GM23338 (cell line): ENCODE data around the gene CRYL1. TPM values are rescaled to one million over a fixed set of nuclear protein-coding genes. Genes with fewer than 3 reads are reported as not detected.

Experiments
- ATAC-seq: fragments of 200-7000 bp; cut with Tn5 transposase; 3 replicates; pipeline ENCODE4 v1.9.1; 2020
- DNase-seq: peaks from one replicate; pipeline ENCODE4 v3.0.0-alpha.2; 2015; ENCODE audit warnings: low spot score
- H2AFZ ChIP-seq: fragments of 200-600 bp; sonication (generic); 2 replicates; pipeline ENCODE4 v1.8.0; 2016; ENCODE audit warnings: antibody characterized with exemption, mild to moderate bottlenecking, moderate library complexity
- H3F3A ChIP-seq: fragments of 200-600 bp; sonication (generic); replicated peaks from 2 replicates; pipeline ENCODE4 v1.8.0; 2017; ENCODE audit warnings: antibody characterized with exemption, mixed run types, low read depth
- H3K27ac ChIP-seq: fragments of 200-600 bp; sonication (generic); 2 replicates; pipeline ENCODE4 v1.6.1; 2016; ENCODE audit warnings: low read depth
- H3K27me3 ChIP-seq: fragments of 200-600 bp; sonication (generic); 2 replicates; pipeline ENCODE4 v1.8.0; 2016; ENCODE audit warnings: mild to moderate bottlenecking, mixed run types, moderate library complexity; ENCODE audit not compliant: insufficient read depth
- H3K36me3 ChIP-seq: fragments of 200-600 bp; sonication (generic); 2 replicates; pipeline ENCODE4 v1.8.0; 2016; ENCODE audit warnings: mild to moderate bottlenecking; ENCODE audit not compliant: insufficient read depth
- H3K4me1 ChIP-seq: fragments of 200-600 bp; sonication (generic); 2 replicates; pipeline ENCODE4 v1.8.0; 2016; ENCODE audit warnings: mild to moderate bottlenecking, moderate library complexity; ENCODE audit not compliant: insufficient read depth
- H3K4me2 ChIP-seq: fragments of 200-600 bp; sonication (generic); 2 replicates; pipeline ENCODE4 v1.7.1; 2017; ENCODE audit warnings: mixed run types
- H3K4me3 ChIP-seq: fragments of 200-600 bp; sonication (generic); 2 replicates; pipeline ENCODE4 v1.6.1; 2016; ENCODE audit warnings: mixed run types
- H3K79me2 ChIP-seq: fragments of 200-600 bp; sonication (generic); replicated peaks from 2 replicates; pipeline ENCODE4 v1.8.0; 2017; ENCODE audit warnings: mild to moderate bottlenecking; ENCODE audit not compliant: insufficient read depth
- H3K9me2 ChIP-seq: fragments of 200-600 bp; sonication (generic); 2 replicates; pipeline ENCODE4 v1.8.0; 2017; ENCODE audit not compliant: insufficient read depth
- H4K20me1 ChIP-seq: fragments of 200-600 bp; sonication (generic); replicated peaks from 2 replicates; pipeline ENCODE4 v1.8.0; 2017; ENCODE audit warnings: mild to moderate bottlenecking; ENCODE audit not compliant: insufficient read depth
- H3K27ac Mint-ChIP-seq: 2 replicates; pipeline ENCODE4 v1.8.0; 2020; ENCODE audit warnings: inconsistent platforms, mild to moderate bottlenecking, moderate library complexity, mixed read lengths
- H3K27me3 Mint-ChIP-seq: 3 replicates; pipeline ENCODE4 v1.8.0; 2022; ENCODE audit warnings: low read depth, mild to moderate bottlenecking, moderate library complexity, mixed read lengths, inconsistent platforms; ENCODE audit not compliant: insufficient read depth, poor library complexity
- H3K36me3 Mint-ChIP-seq: 3 replicates; pipeline ENCODE4 v1.8.0; 2021; ENCODE audit warnings: low read depth, mild to moderate bottlenecking, inconsistent platforms, moderate library complexity, mixed read lengths
- H3K4me1 Mint-ChIP-seq: 3 replicates; pipeline ENCODE4 v1.8.0; 2020; ENCODE audit warnings: mild to moderate bottlenecking, inconsistent platforms, mixed read lengths
- H3K4me3 Mint-ChIP-seq: 3 replicates; pipeline ENCODE4 v1.8.0; 2021; ENCODE audit warnings: moderate library complexity, mild to moderate bottlenecking, inconsistent platforms, mixed read lengths
- H3K9me3 Mint-ChIP-seq: 3 replicates; pipeline ENCODE4 v1.8.0; 2020; ENCODE audit warnings: moderate library complexity, mild to moderate bottlenecking, inconsistent platforms, mixed read lengths
- CREB1 ChIP-seq: fragments of 250-450 bp; sonication (Bioruptor Pico); IDR thresholded peaks from 2 replicates; pipeline ENCODE4 v1.5.0; 2020; ENCODE audit warnings: low read depth, mild to moderate bottlenecking, moderate library complexity
- CTCF ChIP-seq, 2 experiments: fragments of 200-600 bp in 1 of 2; sonication (generic) in 1 of 2; conservative IDR thresholded peaks; 2 replicates each; pipeline versions ENCODE4 v1.5.1 to v1.6.1; 2016 to 2017; ENCODE audit warnings: antibody characterized with exemption in 2 of 2, low read depth in 2 of 2, mild to moderate bottlenecking in 2 of 2, moderate library complexity in 1 of 2
- ETS1 ChIP-seq: IDR thresholded peaks from 2 replicates; pipeline ENCODE4 v1.6.1; 2016; ENCODE audit warnings: antibody characterized with exemption
- EZH2 ChIP-seq: fragments of 200-600 bp; sonication (generic); IDR thresholded peaks from one replicate; pipeline ENCODE4 v1.8.0; 2017; ENCODE audit warnings: antibody characterized with exemption, mild to moderate bottlenecking, low read depth; ENCODE audit not compliant: unreplicated experiment
- JUNB ChIP-seq: IDR thresholded peaks from one replicate; pipeline ENCODE4 v1.6.1; 2016; ENCODE audit warnings: antibody characterized with exemption; ENCODE audit not compliant: unreplicated experiment
- NANOG ChIP-seq: IDR thresholded peaks from 2 replicates; pipeline ENCODE4 v1.6.1; 2016; ENCODE audit warnings: antibody characterized with exemption, borderline replicate concordance
- POLR2AphosphoS5 ChIP-seq: IDR thresholded peaks from 2 replicates; pipeline ENCODE4 v1.6.1; 2016; ENCODE audit warnings: antibody characterized with exemption, low read depth
- REST ChIP-seq: IDR thresholded peaks from one replicate; pipeline ENCODE4 v1.6.1; 2018; ENCODE audit warnings: antibody characterized with exemption; ENCODE audit not compliant: unreplicated experiment
- STAT1 ChIP-seq: IDR thresholded peaks from one replicate; pipeline ENCODE4 v1.6.1; 2016; ENCODE audit warnings: antibody characterized with exemption; ENCODE audit not compliant: unreplicated experiment
- ZNF114 ChIP-seq: fragments of 250-450 bp; sonication (Bioruptor Pico); IDR thresholded peaks from 2 replicates; pipeline ENCODE4 v1.5.0; 2020; ENCODE audit warnings: mild to moderate bottlenecking, moderate library complexity
- ZNF331 ChIP-seq: fragments of 250-450 bp; sonication (Bioruptor Pico); IDR thresholded peaks from 2 replicates; pipeline ENCODE4 v1.5.0; 2020; ENCODE audit warnings: low read depth, mild to moderate bottlenecking, moderate library complexity
- polyA plus RNA-seq: library from polyadenylated mRNA; unstranded; fragments of >200 nt; fragmentation: Nextera tagmentation; extraction: Ambion mirVana; gene quantifications from 2 replicates; pipeline ENCODE4 v1.2.1, GENCODE V29; 2016
- total RNA-seq: library from RNA; depleted of rRNA; stranded (reverse); fragments of >200 nt; shearing (Covaris generic); gene quantifications from 2 replicates; pipeline ENCODE4 v1.2.3, GENCODE V29; 2014

Gene CRYL1
- total and polyA plus RNA-seq, 2 experiments from 2014 or later: 2.2 to 2.6 TPM

- Histone ChIP-seq H3K9me2 (no peaks in the 10 kb centered on the region), H4K20me1 (no peaks in the 10 kb centered on the region), H3K4me1 (peaks cover 5% of the 10 kb centered on the region; the same call in 1 of the 2 replicates), H3K79me2 (no peaks in the 10 kb centered on the region), H3K4me2 (peak overlapping the region; percentile 42; the same call in 1 of the 2 replicates), H2AFZ (no peak overlapping the region), H3F3A (no peaks in the 10 kb centered on the region), H3K36me3 (no peaks in the 10 kb centered on the region), H3K4me3 (no peak overlapping the region), H3K27ac (no peak overlapping the region), H3K27me3 (peaks cover 2% of the 10 kb centered on the region; the same call in 1 of the 2 replicates)
- DNase-seq (peak; percentile 31), ATAC-seq (peak; percentile 56)
- Mint-ChIP-seq H3K27ac (0 out of 2 replicates have a peak overlapping the region, but pooled peaks have one; percentile 33), H3K4me1 (peaks cover 5% of the 10 kb centered on the region), H3K27me3 (peaks cover 2% of the 10 kb centered on the region), H3K36me3 (no peaks in the 10 kb centered on the region), H3K4me3 (no peak overlapping the region), H3K9me3 (no peaks in the 10 kb centered on the region)
- TF ChIP-seq CTCF (conservative IDR thresholded peaks at IDR 0.05; ENCODE audit: low read depth in 2 of 2) (no peak), ZNF331 (CRISPR knock-in tag) (no peak), STAT1 (no peak), JUNB (no peak), ETS1 (no peak), CREB1 (CRISPR knock-in tag) (no peak), EZH2 (no peak), NANOG (no peak), REST (no peak), ZNF114 (CRISPR knock-in tag) (no peak), POLR2AphosphoS5 (no peak)
Observed at GRCh38 chr13:20370815-20371421, 154.7 kb downstream of the CRYL1 start.
